HL-60/S4 (cell line): Measurements from ENCODE around the gene ARID4A.
"Not testable (repeated sequence)": the region's sequence is repeated elsewhere in the genome, so short reads cannot be mapped to it uniquely, and the experiment has no call there.

Experiments
- in situ Hi-C: fragments of 300-500 bp; cut with MboI; formaldehyde crosslinking; loops from 2 replicates; pipeline ENCODE4 v1.14.3; 2022; ENCODE audit warnings: low sequenced_read_pairs

The ARID4A gene

DNA sequence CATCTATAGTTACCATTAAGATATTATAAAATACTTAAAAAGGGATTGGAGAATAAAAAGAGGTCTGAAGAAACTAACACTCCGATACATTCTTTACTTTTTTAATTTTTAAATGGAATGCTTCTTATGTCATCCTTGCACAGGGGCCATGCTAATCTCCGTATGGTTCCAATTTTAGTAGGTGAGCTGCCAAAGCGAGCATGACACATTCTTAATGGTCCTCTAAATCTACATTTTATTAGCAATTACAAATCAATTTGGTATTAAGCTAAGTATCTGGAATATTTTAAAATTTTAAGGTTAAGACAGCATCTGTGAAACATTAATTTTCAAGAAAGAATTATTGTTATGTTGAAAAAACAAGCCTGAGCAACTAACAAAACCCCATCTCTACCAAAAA, 6.2 kb upstream of the ARID4A start:
- in situ Hi-C loops = loop anchor here (5.0 kb wide), 1 partner anchor 45 kb away; no protein-coding TSS in a partner anchor

DNA sequence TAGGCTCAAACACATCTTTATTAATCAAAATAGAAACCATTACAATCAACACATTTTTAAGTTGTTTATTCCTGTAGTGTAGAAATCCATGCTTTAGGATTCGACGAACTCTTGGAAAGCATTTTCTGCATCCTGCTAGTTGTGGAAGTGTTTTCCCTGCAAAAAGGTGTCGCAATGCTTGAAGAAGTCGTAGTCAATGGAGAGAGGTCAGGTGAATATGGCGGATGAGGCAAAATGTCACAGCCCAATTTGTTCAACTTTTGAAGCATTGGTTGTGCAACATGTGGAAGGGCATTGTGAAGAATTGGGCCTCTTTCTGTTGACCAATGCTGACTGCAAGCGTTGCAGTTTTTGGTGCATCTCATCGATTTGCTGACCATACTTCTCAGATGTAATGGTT, 4.2 kb upstream of the ARID4A start:
- in situ Hi-C loops = loop anchor here (5.0 kb wide), 1 partner anchor 47 kb away; no protein-coding TSS in a partner anchor

GRCh38 chr14:58296726-58297125, 1.6 kb upstream of the ARID4A start:
- in situ Hi-C loops = no loop called here

- in situ Hi-C loops = no loop called here
Observed at GRCh38 chr14:58297412-58297761, 968 bp upstream of the ARID4A start.

GRCh38 chr14:58297762-58298476, 436 bp upstream of the ARID4A start:
- in situ Hi-C loops = no loop called here

- in situ Hi-C loops = no loop called here
Observed at GRCh38 chr14:58299401-58300330, 1.3 kb downstream of the ARID4A start.

GRCh38 chr14:58301416-58301815, 3.1 kb downstream of the ARID4A start:
- in situ Hi-C loops = no loop called here

DNA sequence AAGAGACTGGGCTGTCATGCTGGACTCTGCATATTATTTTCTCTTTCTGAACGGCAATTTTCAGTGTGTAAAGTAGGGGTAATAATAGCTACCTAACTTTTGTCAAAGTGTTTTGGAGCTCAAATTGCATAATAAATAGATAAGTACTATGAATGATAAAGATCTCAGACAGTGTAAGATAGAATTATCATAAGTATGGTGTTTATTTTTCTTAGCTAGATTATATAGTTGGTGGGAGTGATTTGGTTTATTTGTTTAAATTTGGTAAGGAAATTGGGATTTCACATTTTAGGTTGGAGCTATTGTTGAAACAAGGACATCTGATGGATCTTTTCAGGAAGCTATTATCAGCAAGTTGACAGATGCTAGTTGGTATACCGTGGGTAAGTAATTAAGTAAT, 7.4 kb downstream of the ARID4A start:
- in situ Hi-C loops = no loop called here

GRCh38 chr14:58307597-58308316, 9.4 kb downstream of the ARID4A start:
- in situ Hi-C loops = no loop called here

GRCh38 chr14:58309086-58309485, 10.7 kb downstream of the ARID4A start:
- in situ Hi-C loops = no loop called here

DNA sequence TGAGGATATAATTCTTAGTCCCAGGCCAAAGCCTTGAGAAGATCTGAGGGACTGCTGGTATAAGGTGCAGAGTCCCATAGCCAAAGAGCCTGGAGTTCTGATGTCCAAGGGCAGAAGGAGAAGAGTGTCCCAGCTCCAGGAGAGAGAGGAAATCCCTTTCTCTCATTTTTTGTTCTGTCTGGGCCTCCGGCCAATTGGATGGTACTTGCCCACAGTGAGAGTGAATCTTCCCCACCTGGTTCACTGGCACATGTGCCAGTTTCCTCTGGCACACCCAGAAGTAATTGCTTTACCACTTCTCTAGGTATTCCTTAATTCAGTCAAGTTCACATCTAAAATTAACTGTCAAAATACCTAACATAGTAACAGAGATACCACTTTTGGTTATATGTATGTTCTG, 15.3 kb downstream of the ARID4A start:
- in situ Hi-C loops = no loop called here

DNA sequence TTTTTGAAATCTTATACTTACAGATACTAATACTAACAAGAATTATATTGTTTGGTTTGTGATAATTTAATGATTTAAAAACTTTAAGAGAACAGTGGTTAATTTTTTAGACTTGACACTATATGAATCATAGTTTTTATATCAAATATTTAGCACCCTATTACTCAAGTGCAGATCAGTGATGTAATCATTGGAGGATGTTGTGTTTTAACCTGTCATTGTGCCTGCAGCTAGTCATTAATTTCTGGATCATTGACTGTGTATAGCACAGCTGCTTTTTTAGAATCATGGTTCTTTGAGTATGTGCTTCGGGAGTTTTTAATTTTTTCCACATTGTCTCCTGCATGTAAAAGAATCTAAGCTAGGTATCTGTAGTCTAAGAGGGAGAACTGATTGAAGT, 17.3 kb downstream of the ARID4A start:
- in situ Hi-C loops = no loop called here

DNA sequence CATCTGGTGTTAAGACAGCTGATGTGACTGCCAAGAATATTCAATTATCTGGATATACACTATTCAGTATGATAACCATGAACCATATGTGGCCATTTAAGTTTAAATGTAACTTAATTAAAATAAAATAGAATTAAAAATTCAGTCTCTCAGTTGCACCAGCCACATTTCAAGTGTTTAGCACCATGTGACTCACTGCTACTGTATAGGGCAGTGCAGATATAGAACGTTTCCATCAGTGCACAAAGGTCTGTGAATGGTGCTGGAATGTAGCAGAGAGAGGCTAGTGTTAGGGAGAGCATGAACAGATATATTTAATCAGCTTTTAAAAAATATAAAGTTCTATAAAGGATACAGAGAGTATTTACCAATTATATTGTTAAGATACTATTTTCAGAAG, 28.7 kb downstream of the ARID4A start:
- in situ Hi-C loops = no loop called here

- in situ Hi-C loops = no loop called here
Observed at GRCh38 chr14:58331111-58331510, 32.8 kb downstream of the ARID4A start.

DNA sequence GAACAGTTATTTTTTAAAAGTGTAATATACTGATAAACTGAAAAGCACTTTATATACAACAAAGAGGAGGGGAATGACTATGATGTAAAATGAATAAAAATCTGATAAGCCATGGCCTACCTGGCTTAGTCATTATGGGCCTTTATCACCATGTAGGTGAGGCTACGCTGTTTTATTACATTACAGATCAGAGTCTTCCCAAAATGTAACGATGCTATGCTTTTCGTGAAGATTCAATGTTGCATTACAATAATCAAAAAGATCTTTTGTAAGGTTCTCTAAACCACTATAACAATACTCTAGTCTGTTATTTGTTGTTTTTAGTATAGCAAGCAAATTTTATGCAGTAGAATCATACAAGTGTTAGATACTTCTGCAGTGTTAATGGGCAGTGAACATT, 34.2 kb downstream of the ARID4A start:
- in situ Hi-C loops = no loop called here

DNA sequence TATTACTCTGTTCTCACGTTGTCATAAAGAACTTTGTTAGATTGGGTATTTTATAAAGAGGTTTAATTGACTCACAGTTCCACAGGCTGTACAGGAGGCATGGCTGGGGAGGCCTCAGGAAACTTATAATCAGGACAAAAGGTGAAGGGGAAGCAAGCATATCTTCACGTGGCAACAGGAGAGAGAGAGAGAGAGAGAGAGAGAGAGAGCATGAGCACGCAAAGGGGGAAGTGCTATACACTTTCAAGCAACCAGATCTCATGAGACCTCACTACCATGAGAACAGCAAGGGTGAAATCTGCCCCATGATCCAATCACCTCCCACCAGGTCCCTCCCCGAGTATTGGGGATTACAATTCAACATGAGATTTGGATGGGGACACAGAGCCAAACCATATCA, 41.3 kb downstream of the ARID4A start:
- in situ Hi-C loops = not testable (repeated sequence)

- in situ Hi-C loops = no loop called here
Observed at GRCh38 chr14:58341152-58341748, 42.9 kb downstream of the ARID4A start.

DNA sequence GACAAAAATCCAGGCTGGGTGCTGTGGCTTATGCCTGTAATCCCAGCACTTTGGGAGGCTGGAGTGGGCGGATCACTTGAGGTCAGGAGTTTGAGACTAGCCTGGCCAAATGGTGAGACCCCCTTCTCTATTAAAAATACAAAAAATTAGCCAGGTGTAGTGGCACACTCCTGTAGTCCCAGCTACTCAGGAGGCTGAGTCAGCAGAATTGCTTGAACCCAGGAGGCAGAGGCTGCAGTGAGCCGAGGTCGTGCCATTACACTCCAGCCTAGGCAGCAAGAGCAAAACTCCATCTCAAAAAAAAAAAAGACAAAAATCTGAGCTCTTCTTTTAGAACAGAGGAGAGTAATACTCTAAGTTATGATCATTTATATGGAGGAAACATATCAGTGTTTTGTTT, 45.2 kb downstream of the ARID4A start:
- in situ Hi-C loops = not testable (repeated sequence)

DNA sequence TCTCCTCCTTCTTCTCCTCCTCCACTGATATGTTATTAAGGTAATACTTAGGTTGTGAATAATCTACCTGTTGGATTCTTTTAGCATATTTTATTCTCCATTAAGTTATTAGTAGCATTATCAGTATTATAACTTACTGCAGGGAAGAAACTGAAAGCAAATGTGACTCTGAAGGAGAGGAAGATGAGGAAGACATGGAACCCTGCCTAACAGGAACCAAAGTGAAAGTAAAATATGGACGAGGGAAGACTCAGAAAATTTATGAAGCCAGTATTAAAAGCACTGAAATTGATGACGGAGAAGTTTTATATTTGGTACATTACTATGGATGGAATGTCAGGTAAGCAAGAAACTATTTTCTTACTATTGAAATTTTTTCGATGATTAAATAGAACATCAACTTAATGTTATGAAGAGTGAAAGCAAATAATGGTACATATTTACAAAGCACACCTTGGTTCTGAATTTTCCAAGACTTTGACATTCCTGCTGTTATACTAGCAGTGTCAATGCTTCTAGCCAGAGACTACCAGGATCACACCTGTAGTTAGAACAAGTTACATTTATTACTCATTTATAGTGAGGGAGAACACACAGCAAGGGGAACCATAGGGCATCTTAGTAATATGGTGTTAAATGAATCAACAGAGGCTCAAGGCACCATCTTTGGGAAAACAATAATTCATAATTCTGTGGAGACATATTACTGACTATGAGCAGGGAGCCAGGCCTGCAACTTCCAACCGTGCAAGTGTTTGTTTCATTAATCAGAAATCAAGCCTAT, 55.4 kb downstream of the ARID4A start:
- in situ Hi-C loops = no loop called here

DNA sequence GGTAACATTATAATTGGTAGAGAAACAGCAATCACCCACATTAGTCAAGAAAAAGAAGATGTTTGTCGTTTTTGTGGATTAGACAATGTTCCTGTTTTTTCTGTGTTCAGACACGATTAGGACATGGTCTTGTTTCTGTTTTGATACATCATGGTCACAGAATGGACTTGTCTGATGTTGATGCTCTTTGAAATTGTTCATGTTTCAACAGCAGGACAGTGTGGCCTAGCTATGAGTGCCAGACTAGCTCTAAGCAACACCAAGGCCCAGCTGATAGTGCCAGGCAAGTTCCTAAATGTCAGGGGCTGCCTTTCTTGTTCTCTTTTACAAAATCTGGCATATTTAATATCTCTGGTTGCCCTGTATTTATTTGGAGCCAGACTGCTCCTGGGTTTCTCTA, 56.5 kb downstream of the ARID4A start:
- in situ Hi-C loops = no loop called here
